AG20443 (cell line): ENCODE data around the gene OR2F1.

Source experiments
- DNase-seq: peaks from one replicate; pipeline ENCODE4 v3.0.0; 2012; ENCODE audit warnings: low spot score, mixed read lengths

OR2F1 gene

GRCh38 chr7:143954135-143954534 is 509 bp upstream of the OR2F1 start:
- no peak for DNase-seq

GRCh38 chr7:143958781-143959180 is 4.1 kb downstream of the OR2F1 start:
- no peak for DNase-seq

- no peak for DNase-seq
Observed at GRCh38 chr7:143960813-143961610, 6.4 kb downstream of the OR2F1 start.

- DNase-seq = no peak
Observed at GRCh38 chr7:143965280-143965679, 10.6 kb downstream of the OR2F1 start.

- DNase-seq = no peak
Observed at GRCh38 chr7:143967398-143967797, 12.8 kb downstream of the OR2F1 start.

- DNase-seq = no peak
Observed at GRCh38 chr7:143973870-143974416, 19.3 kb downstream of the OR2F1 start.

- peak; percentile 67 for DNase-seq
Observed at GRCh38 chr7:143974459-143974858, 19.8 kb downstream of the OR2F1 start.

GRCh38 chr7:143975617-143976016 is 21.0 kb downstream of the OR2F1 start:
- no peak for DNase-seq

- no peak for DNase-seq
Observed at GRCh38 chr7:143978585-143978984, 23.9 kb downstream of the OR2F1 start.

GRCh38 chr7:143979359-143979758 is 24.7 kb downstream of the OR2F1 start:
- DNase-seq = peak; percentile 53

- no peak for DNase-seq
Observed at GRCh38 chr7:143979998-143980397, 25.4 kb downstream of the OR2F1 start.

GRCh38 chr7:143980746-143981510 is 26.3 kb downstream of the OR2F1 start:
- no peak for DNase-seq

GRCh38 chr7:143983960-143984359 is 29.3 kb downstream of the OR2F1 start:
- no peak for DNase-seq

- no peak for DNase-seq
Observed at GRCh38 chr7:143987513-143987912, 32.9 kb downstream of the OR2F1 start.

- DNase-seq = peak; percentile 58
Observed at GRCh38 chr7:143988976-143989745, 34.5 kb downstream of the OR2F1 start.

GRCh38 chr7:143992670-143993069 is 38.0 kb downstream of the OR2F1 start:
- no peak for DNase-seq

- no peak for DNase-seq
Observed at GRCh38 chr7:143993924-143994323, 39.3 kb downstream of the OR2F1 start.

- DNase-seq = no peak
Observed at GRCh38 chr7:144000020-144000419, 45.4 kb downstream of the OR2F1 start, which contains the start of gene OR6B1. OR6B1 (plus strand) TSS chr7:144000320; CDS start chr7:144003997, 3,677 bp downstream.

- DNase-seq = no peak
Observed at GRCh38 chr7:144001543-144001942, 46.9 kb downstream of the OR2F1 start.

- DNase-seq = no peak
Observed at GRCh38 chr7:144004703-144005102, 50.1 kb downstream of the OR2F1 start.

- no peak for DNase-seq
Observed at GRCh38 chr7:144006029-144006691, 51.5 kb downstream of the OR2F1 start.

GRCh38 chr7:144006692-144007042 is 52.0 kb downstream of the OR2F1 start:
- DNase-seq = no peak
